H1 (cell line): ENCODE data around the gene AGAP1. TPM values are rescaled to one million over a fixed set of nuclear protein-coding genes. Genes with fewer than 3 reads are reported as not detected.
A peak's percentile ranks its signal among the peaks of the same experiment; 100 is the strongest.

ENCODE experiments used
- CTCF ChIA-PET: fragments of 300-600 bp; sonication (Branson Sonifier 250); formaldehyde crosslinking; loops from one replicate; lab custom pipeline; 2021; ENCODE audit not compliant: partially characterized antibody; lab: Charles Lee
- POLR2A ChIA-PET: fragments of 300-600 bp; sonication (Branson Sonifier 250); formaldehyde crosslinking; loops from one replicate; lab custom pipeline; 2021; ENCODE audit warnings: inconsistent platforms; ENCODE audit not compliant: partially characterized antibody; lab: Charles Lee
- DNase-seq, 2 experiments: peaks; one replicate each; pipeline versions ENCODE4 v3.0.0 to v3.0.0-alpha.2; 2010 to 2022; ENCODE audit warnings: low spot score in 2 of 2, low read depth in 1 of 2, mixed read lengths in 1 of 2
- FAIRE-seq: peaks from 2 replicates; lab custom pipeline; 2011; peaks lifted over from hg19 to GRCh38; lab: Jason Lieb, UNC
- H2AFZ ChIP-seq: 2 replicates; pipeline ENCODE4 v1.8.1; 2012; ENCODE audit warnings: low read length, inconsistent platforms
- H2AK5ac ChIP-seq: 2 replicates; pipeline ENCODE4 v1.6.1; 2013; ENCODE audit warnings: low read depth, low read length
- H2BK120ac ChIP-seq: replicated peaks from 2 replicates; pipeline ENCODE3; 2013; ENCODE audit warnings: low read depth, low read length, inconsistent platforms
- H2BK12ac ChIP-seq: 2 replicates; pipeline ENCODE4 v1.6.1; 2013; ENCODE audit warnings: low read depth, low read length
- H2BK15ac ChIP-seq: 2 replicates; pipeline ENCODE4 v1.6.1; 2013; ENCODE audit warnings: low read length
- H2BK20ac ChIP-seq: 2 replicates; pipeline ENCODE4 v1.6.1; 2013; ENCODE audit warnings: low read length
- H2BK5ac ChIP-seq: 2 replicates; pipeline ENCODE4 v1.6.1; 2013; ENCODE audit warnings: low read depth, low read length
- H3K14ac ChIP-seq: 2 replicates; pipeline ENCODE4 v1.6.1; 2013; ENCODE audit warnings: inconsistent platforms; ENCODE audit not compliant: insufficient read length
- H3K18ac ChIP-seq: 2 replicates; pipeline ENCODE4 v1.6.1; 2013; ENCODE audit warnings: low read length; ENCODE audit errors: extremely low read depth
- H3K23ac ChIP-seq: 2 replicates; pipeline ENCODE4 v1.6.1; 2013; ENCODE audit warnings: inconsistent platforms; ENCODE audit not compliant: insufficient read length
- H3K23me2 ChIP-seq: 2 replicates; pipeline ENCODE4 v1.6.1; 2013; ENCODE audit warnings: low read depth, low read length
- H3K27ac ChIP-seq: 2 replicates; pipeline ENCODE4 v1.6.1; 2011; ENCODE audit warnings: low read depth, low read length, inconsistent platforms
- H3K27me3 ChIP-seq, 4 experiments: replicated peaks in 1 of 4; 1 replicate in 1 of 4; 2 replicates in 3 of 4; pipeline versions ENCODE4 v1.6.1 to v1.8.1; 2011 to 2013; ENCODE audit warnings: low read length in 3 of 4, mild to moderate bottlenecking in 3 of 4, inconsistent platforms in 2 of 4, mixed read lengths in 2 of 4, moderate library complexity in 1 of 4; ENCODE audit not compliant: control insufficient read depth in 3 of 4, insufficient read depth in 3 of 4; ENCODE audit errors: extremely low read depth in 1 of 4
- H3K36me3 ChIP-seq, 4 experiments: 2 replicates each; pipeline versions ENCODE4 v1.6.1 to v1.8.1; 2011 to 2013; ENCODE audit warnings: mild to moderate bottlenecking in 4 of 4, low read length in 3 of 4, moderate library complexity in 2 of 4, control low read depth in 1 of 4, inconsistent platforms in 1 of 4; ENCODE audit not compliant: insufficient read depth in 4 of 4, control insufficient read depth in 2 of 4
- H3K4ac ChIP-seq: replicated peaks from 2 replicates; pipeline ENCODE3; 2013; ENCODE audit warnings: low read length, low read depth, mixed read lengths, inconsistent platforms; ENCODE audit not compliant: insufficient read length
- H3K4me1 ChIP-seq, 4 experiments: replicated peaks in 1 of 4; 1 replicate in 1 of 4; 2 replicates in 3 of 4; pipeline versions ENCODE4 v1.6.1 to v1.8.1; 2011 to 2013; ENCODE audit warnings: low read length in 3 of 4, inconsistent platforms in 2 of 4, mixed read lengths in 1 of 4; ENCODE audit not compliant: insufficient read depth in 4 of 4, control insufficient read depth in 3 of 4
- H3K4me2 ChIP-seq, 2 experiments: 2 replicates each; pipeline versions ENCODE4 v1.6.1 to v1.8.1; 2011 to 2013; ENCODE audit warnings: low read depth in 2 of 2, low read length in 2 of 2, control low read depth in 1 of 2, inconsistent platforms in 1 of 2, mild to moderate bottlenecking in 1 of 2; ENCODE audit not compliant: insufficient read depth in 1 of 2
- H3K4me3 ChIP-seq, 4 experiments: fragments of 200-600, 300-600 bp in 1 of 4; sonication (generic), shearing (Covaris generic), sonication (Bioruptor Twin) in 1 of 4; 2 replicates each; pipeline versions ENCODE4 v1.5.1 to v1.8.1; 2011 to 2016; ENCODE audit warnings: low read length in 4 of 4, low read depth in 3 of 4, control low read depth in 2 of 4, inconsistent platforms in 2 of 4, mild to moderate bottlenecking in 2 of 4, mixed read lengths in 1 of 4, moderate library complexity in 1 of 4; ENCODE audit not compliant: insufficient read depth in 2 of 4; ENCODE audit errors: extremely low read depth in 1 of 4
- H3K56ac ChIP-seq: replicated peaks from 2 replicates; pipeline ENCODE3; 2013; ENCODE audit warnings: low read depth, mild to moderate bottlenecking, mixed read lengths, low read length, inconsistent platforms; ENCODE audit not compliant: insufficient read length
- H3K79me1 ChIP-seq: 2 replicates; pipeline ENCODE4 v1.6.1; 2013; ENCODE audit warnings: low read depth, low read length, control low read depth
- H3K79me2 ChIP-seq, 2 experiments: 2 replicates each; pipeline versions ENCODE4 v1.6.1 to v1.8.1; 2012 to 2013; ENCODE audit warnings: low read length in 2 of 2, mild to moderate bottlenecking in 2 of 2, inconsistent platforms in 1 of 2; ENCODE audit not compliant: insufficient read depth in 2 of 2, control insufficient read depth in 1 of 2
- H3K9ac ChIP-seq, 4 experiments: replicated peaks in 1 of 4; 1 replicate in 1 of 4; 2 replicates in 3 of 4; pipeline versions ENCODE4 v1.6.1 to v1.8.1; 2011 to 2013; ENCODE audit warnings: low read depth in 3 of 4, low read length in 3 of 4, control low read depth in 2 of 4, mild to moderate bottlenecking in 2 of 4, moderate library complexity in 2 of 4, inconsistent platforms in 1 of 4; ENCODE audit errors: extremely low read depth in 1 of 4
- H3K9me3 ChIP-seq, 2 experiments: 2 replicates each; pipeline versions ENCODE4 v1.6.1 to v1.8.1; 2012 to 2013; ENCODE audit warnings: mild to moderate bottlenecking in 2 of 2, moderate library complexity in 2 of 2, control low read depth in 1 of 2, inconsistent platforms in 1 of 2, low read depth in 1 of 2, low read length in 1 of 2, mixed read lengths in 1 of 2; ENCODE audit not compliant: insufficient read depth in 2 of 2
- H4K20me1 ChIP-seq, 2 experiments: replicated peaks in 1 of 2; 2 replicates each; pipeline versions ENCODE3 to v1.8.1; 2011 to 2013; ENCODE audit warnings: inconsistent platforms in 2 of 2, low read length in 2 of 2, mild to moderate bottlenecking in 1 of 2; ENCODE audit not compliant: insufficient read depth in 2 of 2, control insufficient read depth in 1 of 2
- H4K5ac ChIP-seq: 2 replicates; pipeline ENCODE4 v1.6.1; 2013; ENCODE audit warnings: low read length, low read depth, mixed read lengths, inconsistent platforms; ENCODE audit not compliant: insufficient read length
- H4K8ac ChIP-seq: 2 replicates; pipeline ENCODE4 v1.8.0; 2013; ENCODE audit warnings: mild to moderate bottlenecking, moderate library complexity, low read length, inconsistent platforms; ENCODE audit not compliant: insufficient read depth; ENCODE audit errors: extremely low read depth
- H4K91ac ChIP-seq: replicated peaks from 2 replicates; pipeline ENCODE3; 2013; ENCODE audit warnings: low read length, mixed read lengths, inconsistent platforms; ENCODE audit not compliant: insufficient read length
- CTBP2 ChIP-seq: IDR thresholded peaks from 2 replicates; pipeline ENCODE4 v1.7.0; 2011; ENCODE audit warnings: borderline replicate concordance, mild to moderate bottlenecking, moderate library complexity, mixed read lengths, low read length; ENCODE audit not compliant: insufficient read depth, insufficient read length
- KDM1A ChIP-seq: fragments of 200-600, 300-600 bp; sonication (generic); IDR thresholded peaks from 2 replicates; pipeline ENCODE4 v1.7.1; 2016; ENCODE audit warnings: mild to moderate bottlenecking, low read length, borderline replicate concordance
- KDM5A ChIP-seq: fragments of 200-600 bp; IDR thresholded peaks from 2 replicates; pipeline ENCODE4 v1.7.1; 2012; ENCODE audit warnings: mild to moderate bottlenecking, low read length, inconsistent platforms, mixed read lengths
- RAD21 ChIP-seq, 2 experiments: IDR thresholded peaks in 1 of 2; conservative IDR thresholded peaks in 1 of 2; 2 replicates each; pipeline ENCODE4 v1.6.1; 2011; ENCODE audit warnings: low read depth in 2 of 2, low read length in 2 of 2, improper control_type of control experiment in 1 of 2, inconsistent platforms in 1 of 2, mild to moderate bottlenecking in 1 of 2, moderate library complexity in 1 of 2
- SIX5 ChIP-seq: IDR thresholded peaks from 2 replicates; pipeline ENCODE4 v1.6.1; 2011; ENCODE audit warnings: mild to moderate bottlenecking, low read depth, low read length
- SP4 ChIP-seq: IDR thresholded peaks from 2 replicates; pipeline ENCODE4 v1.6.1; 2012; ENCODE audit warnings: low read length, inconsistent platforms
- SRF ChIP-seq: IDR thresholded peaks from 2 replicates; pipeline ENCODE4 v1.6.1; 2011; ENCODE audit warnings: mild to moderate bottlenecking, low read depth, low read length, moderate library complexity
- TAF7 ChIP-seq: optimal IDR thresholded peaks from 2 replicates; pipeline ENCODE3; 2011; ENCODE audit warnings: low read depth, mild to moderate bottlenecking, inconsistent platforms, low read length, moderate library complexity, borderline replicate concordance
- TEAD4 ChIP-seq: IDR thresholded peaks from 2 replicates; pipeline ENCODE4 v1.6.1; 2012; ENCODE audit warnings: low read depth, low read length, inconsistent platforms, mixed read lengths
- WGBS, 2 experiments: shearing (Covaris generic) in 1 of 2; methylation state at CpG; one replicate each; pipeline versions ENCODE4 v1.1.6 to v1.1.7; 2013 to 2015; ENCODE audit warnings: low lambda C conversion rate in 2 of 2, mixed read lengths in 2 of 2, inconsistent platforms in 1 of 2, low coverage in 1 of 2, missing lambda C conversion rate in 1 of 2; ENCODE audit not compliant: insufficient replicate concordance in 2 of 2, insufficient coverage in 1 of 2, insufficient read length in 1 of 2; ENCODE audit errors: extremely low coverage in 1 of 2, missing lambda C conversion rate in 1 of 2; 5-methylcytosine and 5-hydroxymethylcytosine counted together
- polyA plus RNA-seq, 7 experiments: library from polyadenylated mRNA; depleted of rRNA in 3 of 7; stranded (reverse) in 5 of 7; unstranded in 2 of 7; fragments of >200 nt in 5 of 7; fragments of 200-250 nt in 2 of 7; gene quantifications; 1 replicate in 5 of 7; 2 replicates in 1 of 7; 4 replicates in 1 of 7; pipeline versions ENCODE4 v1.2.1 to v1.2.3, GENCODE V29; 2011 to 2013; ENCODE audit warnings: missing spikeins in 2 of 7, mixed read lengths in 2 of 7
- total RNA-seq: library from RNA; stranded (reverse); fragmentation: NEBNext Ultra II Directional; extraction: Animal tissue kit (Norgen Biotek cat#: 25700); gene quantifications from 2 replicates; pipeline ENCODE4 v1.2.1, GENCODE V29; 2021
- TF ChIP-seq, protein P1 (sequence below): IDR thresholded peaks from 2 replicates; pipeline ENCODE4 v1.6.1; 2011; ENCODE audit warnings: low read depth, mild to moderate bottlenecking, low read length; ENCODE audit not compliant: insufficient read depth
- TF ChIP-seq, protein P2 (sequence below): IDR thresholded peaks from 2 replicates; pipeline ENCODE4 v1.6.1; 2012; ENCODE audit warnings: low read length, inconsistent platforms

AGAP1 gene
- total and polyA plus RNA-seq, 2 of the 8 experiments (the other 6 are each of a cell fraction or from before 2014, with no cell fraction given): 18.1 to 39.4 TPM

DNA sequence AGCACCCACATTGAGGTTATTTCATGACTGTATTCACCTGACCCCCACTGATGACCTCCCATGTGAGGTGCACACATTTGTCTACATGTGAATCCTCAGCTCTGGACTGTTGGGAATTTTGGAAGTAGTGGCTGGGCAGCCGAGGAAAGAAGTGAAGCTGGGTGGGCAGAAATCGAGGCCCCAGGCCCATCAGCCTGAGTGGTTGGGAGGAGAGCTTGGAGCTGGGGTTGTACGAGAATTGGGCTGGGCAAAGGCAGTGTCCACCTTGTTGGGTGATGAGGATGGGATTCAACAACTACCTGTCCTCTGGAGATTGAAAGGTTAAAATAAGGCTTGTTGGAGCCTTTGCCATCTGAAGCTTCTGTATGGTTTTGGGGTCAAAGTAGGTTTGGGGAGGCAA is 35.8 kb downstream of the AGAP1 start:
- H3K56ac ChIP-seq: no peak overlapping the region
- no peak overlapping the region for H2BK20ac ChIP-seq
- H3K79me1 ChIP-seq: peaks cover 17% of the 10 kb centered on the region
- H4K5ac ChIP-seq: no peak overlapping the region
- H3K23ac ChIP-seq: no peak overlapping the region
- no peaks in the 10 kb centered on the region; a peak in 1 of 4 replicates for H3K9me3 ChIP-seq
- ChIA-PET CTCF (interaction anchor here (0.6 to 1.8 kb wide), 4 partner anchors 10 to 860 kb away, joined by 3 to 5 read pairs (median 4); no protein-coding TSS in a partner anchor), POLR2A (no interaction called here)
- H3K27me3 ChIP-seq: no peaks in the 10 kb centered on the region
- H4K20me1 ChIP-seq: peaks cover 2 to 7% of the 10 kb centered on the region in 2 experiments
- H2AK5ac ChIP-seq: peak overlapping the region; percentile 57; the same call in 1 of the 2 replicates
- H3K4me1 ChIP-seq: peaks cover 3 to 14% (median 9%) of the 10 kb centered on the region in 4 experiments
- H2AFZ ChIP-seq: no peak overlapping the region
- no peaks in the 10 kb centered on the region for H3K36me3 ChIP-seq
- H3K4me2 ChIP-seq: no peak overlapping the region
- peaks cover 11 to 82% of the 10 kb centered on the region in 2 experiments; a peak in 3 of 4 replicates for H3K79me2 ChIP-seq
- H2BK12ac ChIP-seq: no peak overlapping the region
- H3K23me2 ChIP-seq: no peaks in the 10 kb centered on the region
- WGBS, 2 experiments: 82% methylated on average over 3 of the region's 3 CpGs; no CpG with 5 or more reads in 1 of the 2 experiments
- no peak overlapping the region for H4K91ac ChIP-seq
- no peak overlapping the region for H2BK120ac ChIP-seq
- H3K27ac ChIP-seq: no peak overlapping the region
- no peak overlapping the region for H3K18ac ChIP-seq
- no peak overlapping the region for H4K8ac ChIP-seq
- no peak overlapping the region for H3K9ac ChIP-seq
- no peak overlapping the region for H3K14ac ChIP-seq
- no peak overlapping the region for H2BK5ac ChIP-seq
- FAIRE-seq: no peak
- H3K4me3 ChIP-seq: no peak overlapping the region
- no peak for DNase-seq
- no peak overlapping the region for H3K4ac ChIP-seq
- no peak overlapping the region for H2BK15ac ChIP-seq
- TF ChIP-seq RAD21 (IDR thresholded peaks at IDR 0.05 in 1 of 2, conservative IDR thresholded peaks at IDR 0.05 in 1 of 2; ENCODE audit: low read depth in 2 of 2, low read length in 2 of 2) (no peak), SIX5 (no peak), KDM1A (no peak), TAF7 (no peak), TEAD4 (no peak), SP4 (no peak), KDM5A (no peak), SRF (no peak), CTBP2 (no peak)
- TF ChIP-seq, protein P1, sequence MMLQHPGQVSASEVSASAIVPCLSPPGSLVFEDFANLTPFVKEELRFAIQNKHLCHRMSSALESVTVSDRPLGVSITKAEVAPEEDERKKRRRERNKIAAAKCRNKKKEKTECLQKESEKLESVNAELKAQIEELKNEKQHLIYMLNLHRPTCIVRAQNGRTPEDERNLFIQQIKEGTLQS: no peak
- TF ChIP-seq, protein P2, sequence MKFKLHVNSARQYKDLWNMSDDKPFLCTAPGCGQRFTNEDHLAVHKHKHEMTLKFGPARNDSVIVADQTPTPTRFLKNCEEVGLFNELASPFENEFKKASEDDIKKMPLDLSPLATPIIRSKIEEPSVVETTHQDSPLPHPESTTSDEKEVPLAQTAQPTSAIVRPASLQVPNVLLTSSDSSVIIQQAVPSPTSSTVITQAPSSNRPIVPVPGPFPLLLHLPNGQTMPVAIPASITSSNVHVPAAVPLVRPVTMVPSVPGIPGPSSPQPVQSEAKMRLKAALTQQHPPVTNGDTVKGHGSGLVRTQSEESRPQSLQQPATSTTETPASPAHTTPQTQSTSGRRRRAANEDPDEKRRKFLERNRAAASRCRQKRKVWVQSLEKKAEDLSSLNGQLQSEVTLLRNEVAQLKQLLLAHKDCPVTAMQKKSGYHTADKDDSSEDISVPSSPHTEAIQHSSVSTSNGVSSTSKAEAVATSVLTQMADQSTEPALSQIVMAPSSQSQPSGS: no peak
